ENCODE results near the gene BNC2.

BNC2 gene

DNA sequence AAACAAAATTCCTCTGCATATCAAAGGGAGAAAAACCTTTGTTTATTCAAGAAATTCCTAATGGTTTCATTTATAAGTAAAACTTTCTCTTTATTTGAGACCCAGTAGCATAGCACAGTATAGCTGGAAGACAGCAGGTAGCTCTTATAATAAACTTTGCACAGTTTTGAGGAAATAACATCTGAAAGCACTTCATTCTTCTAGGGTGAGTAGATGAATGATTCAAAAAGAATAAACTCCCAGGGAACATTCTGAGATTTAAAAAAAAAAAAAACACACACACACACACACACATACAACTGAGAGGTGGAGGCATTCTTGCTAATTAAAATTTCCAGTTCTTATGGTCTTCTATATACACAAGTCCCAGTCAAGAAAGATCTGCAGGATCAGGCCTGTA lies 197.3 kb downstream of the BNC2 start:
- no peak for DNase-seq (ENCODE audit: low read depth)

DNA sequence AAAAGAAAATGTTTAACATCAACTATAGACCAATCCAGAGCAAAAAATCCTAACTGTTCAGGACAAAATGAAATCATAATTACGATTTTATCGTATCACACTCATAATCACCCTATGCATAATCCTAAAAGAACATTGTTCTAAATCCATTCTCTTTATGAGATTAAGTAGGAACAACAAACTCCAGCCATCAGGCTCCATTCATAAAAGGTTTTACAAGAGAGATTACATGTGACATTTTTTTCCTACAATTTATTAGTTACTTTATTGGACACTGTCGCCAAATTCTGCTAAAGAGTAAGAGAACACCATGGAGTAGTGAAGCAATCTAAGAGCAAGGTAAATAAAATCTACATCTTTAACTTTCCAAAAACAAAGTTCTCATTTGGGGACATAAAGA lies 198.0 kb downstream of the BNC2 start:
- DNase-seq (ENCODE audit: low read depth) = no peak

DNA sequence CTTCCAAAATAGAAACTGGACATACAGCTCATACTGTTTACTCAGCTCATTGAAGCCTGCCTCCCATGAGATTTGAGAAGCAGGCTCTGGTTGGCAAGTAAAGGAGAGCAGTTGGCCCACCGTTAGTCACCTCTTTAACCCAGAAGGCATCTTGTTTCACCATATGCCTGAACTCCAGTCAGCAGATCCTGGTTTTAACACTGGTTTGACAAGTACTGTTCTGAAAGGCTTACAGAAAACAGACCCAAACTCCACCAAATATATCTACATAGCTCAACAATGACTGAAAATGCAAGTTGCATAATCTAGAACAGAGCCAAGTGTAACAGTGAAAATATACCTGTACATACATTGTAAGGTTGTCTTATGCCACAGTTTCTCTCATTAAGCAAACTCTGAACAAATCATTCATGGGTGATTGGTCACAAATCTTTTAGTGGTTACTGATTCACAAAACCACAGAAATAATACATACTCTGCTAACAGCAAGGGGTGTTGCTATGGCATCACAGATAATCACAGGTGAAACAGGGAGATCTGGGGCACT lies 198.8 kb downstream of the BNC2 start:
- no peak for DNase-seq (ENCODE audit: low read depth)

DNA sequence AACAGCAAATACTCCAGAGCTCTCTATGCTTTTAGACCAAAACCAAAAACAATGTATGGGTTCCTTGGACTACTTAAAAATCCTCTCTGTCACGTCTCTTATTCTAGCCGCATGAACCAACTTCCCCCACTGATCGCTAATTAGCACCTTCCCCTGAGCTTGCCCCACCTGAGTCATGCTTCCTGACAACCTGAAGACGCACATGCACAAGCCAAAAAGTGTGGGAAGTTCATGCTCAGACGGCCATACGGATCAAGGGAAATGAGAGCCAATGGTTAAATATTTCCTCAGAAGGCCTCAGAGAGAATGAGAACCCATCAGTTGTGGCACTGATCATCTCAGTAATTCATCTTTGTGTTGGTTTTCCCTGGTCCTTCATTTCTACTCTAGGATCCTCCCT lies 199.7 kb downstream of the BNC2 start:
- no peak for DNase-seq (ENCODE audit: low read depth)

DNA sequence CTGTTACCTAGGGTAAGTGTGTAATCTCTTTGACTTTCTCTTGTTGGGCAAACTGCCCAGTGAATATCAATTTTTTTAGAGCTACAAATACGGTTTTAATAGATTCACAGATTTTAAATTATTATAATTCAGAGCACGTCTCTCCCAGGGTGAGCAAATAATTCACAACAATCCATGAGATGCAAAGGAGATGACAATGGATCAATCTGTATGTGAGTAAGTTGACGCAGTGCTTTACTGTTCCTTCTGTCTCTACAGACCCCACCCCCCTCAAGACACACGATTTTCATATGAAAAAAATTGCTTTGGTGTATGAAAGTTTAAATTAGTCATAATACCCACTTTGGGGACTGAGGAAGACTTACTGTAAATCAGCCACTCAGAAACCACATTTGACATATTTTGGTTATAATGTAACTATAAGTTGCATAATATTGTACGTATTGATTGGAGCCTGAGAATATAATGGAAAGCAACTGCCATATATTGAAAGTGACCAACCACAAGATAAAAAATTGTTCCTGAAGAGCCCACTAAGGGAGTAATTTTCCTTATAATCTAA lies 201.7 kb downstream of the BNC2 start:
- DNase-seq (ENCODE audit: low read depth) = no peak

DNA sequence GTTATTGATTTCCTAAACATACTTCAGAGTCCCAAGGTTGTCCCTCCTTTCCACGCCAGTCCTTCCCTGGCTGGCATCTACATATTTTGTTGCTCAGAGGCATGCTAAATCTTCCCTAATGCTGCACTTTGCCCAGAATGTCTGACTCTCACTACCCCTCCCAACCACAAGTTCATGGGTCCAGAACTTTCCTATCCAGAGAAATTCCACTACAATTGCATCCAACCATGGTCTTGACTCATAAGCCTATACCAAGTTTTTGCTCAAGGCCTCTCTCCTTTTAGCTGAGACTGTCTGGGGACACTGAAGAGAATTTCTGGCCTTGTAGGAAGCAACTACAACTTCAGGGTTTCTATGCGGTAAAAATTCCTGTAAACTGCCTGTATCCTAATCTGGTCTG lies 206.3 kb downstream of the BNC2 start:
- no peak for DNase-seq (ENCODE audit: low read depth)

DNA sequence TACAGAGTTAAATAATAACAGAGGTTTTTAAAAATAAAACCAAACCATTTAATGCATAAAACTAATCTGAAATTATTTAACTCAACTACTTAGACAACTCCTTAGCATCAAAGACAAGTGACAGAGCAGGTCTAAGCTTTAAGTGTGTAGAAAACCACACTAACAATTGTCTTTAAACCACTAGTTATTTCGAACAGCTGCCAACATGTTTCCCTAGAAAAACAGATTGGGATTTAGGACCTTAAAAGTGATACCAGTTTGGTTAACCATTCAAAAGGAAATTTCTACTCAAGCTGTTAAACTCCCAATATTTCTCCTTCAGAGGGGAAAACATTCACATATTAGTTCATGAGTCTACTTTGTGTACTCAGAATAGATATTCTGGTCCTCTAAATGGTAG lies 208.7 kb downstream of the BNC2 start:
- DNase-seq (ENCODE audit: low read depth) = no peak

DNA sequence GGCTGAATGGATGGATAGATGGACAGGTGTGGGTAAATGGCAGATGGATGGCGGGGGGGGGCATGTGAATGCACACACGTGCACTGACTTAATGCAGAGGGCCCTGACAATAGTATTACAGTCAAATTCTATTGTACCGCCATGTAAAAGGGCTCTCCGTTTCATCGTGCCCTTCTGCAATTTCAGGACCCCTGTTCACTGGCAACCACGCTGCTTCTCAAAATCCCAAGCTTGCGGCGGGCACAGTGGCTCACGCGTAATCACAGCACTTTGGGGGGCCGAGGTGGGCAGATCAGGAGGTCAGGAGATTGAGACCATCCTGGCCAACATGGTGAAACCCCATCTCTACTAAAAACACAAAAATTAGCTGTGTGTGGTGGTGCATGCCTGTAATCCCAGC lies 211.4 kb downstream of the BNC2 start:
- DNase-seq (ENCODE audit: low read depth) = no peak

DNA sequence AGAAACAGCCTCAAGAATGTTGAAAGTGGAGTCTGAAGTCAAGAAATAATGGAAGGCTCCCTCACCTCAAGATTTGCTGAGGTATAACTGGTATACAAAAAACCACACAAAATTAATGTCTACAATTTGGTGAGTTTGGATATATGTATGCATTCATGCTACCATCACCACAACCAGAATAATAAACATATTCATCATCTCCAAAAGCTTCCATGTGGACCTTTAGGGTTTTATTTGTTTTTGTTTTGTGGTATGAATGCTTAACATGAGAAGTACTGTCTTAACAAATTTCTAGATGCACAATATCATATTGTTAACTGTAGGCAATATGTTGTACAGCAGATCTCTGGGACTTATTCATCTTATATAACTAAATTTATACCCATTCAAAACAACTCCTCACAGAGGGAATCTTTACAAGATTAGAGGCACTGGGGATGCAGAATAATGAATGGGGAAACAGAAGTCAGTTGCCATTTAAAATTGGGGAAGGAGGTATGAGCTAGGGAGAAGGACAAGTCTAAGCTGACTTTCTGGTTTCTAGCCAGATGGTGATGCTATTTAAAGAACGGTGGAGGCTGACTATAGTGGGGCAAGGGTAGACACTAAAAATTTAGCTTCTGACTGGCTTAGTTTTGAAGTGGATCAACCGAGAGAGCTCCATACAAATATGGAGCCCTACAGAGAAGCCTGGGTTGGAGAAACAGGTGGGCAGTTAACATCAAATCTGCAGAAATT lies 213.9 kb downstream of the BNC2 start:
- DNase-seq (ENCODE audit: low read depth) = no peak

DNA sequence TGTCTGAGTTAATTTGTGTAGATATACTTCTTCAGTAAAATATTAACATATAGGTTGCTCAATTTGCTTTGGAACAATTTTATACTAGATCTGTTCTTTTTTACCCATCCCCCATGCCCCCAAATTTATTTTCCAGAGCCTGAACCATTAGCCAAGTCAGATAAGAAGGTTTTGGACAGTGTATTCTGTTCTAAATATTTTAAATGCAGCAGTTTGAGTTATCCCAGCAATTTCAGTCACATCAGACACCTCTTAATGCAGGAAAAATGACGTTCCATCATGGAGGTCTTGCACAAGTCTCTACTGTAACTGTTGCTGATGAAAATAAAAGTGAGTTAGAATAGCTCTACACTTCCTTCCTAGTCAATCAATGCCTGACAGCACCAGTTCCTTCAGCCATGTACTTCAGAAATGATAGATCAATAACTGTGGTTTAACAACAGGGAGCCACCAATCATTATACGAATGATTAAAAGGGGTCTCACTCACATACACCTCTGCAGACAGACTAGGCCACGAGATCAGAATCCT lies 215.8 kb downstream of the BNC2 start:
- no peak for DNase-seq (ENCODE audit: low read depth)

DNA sequence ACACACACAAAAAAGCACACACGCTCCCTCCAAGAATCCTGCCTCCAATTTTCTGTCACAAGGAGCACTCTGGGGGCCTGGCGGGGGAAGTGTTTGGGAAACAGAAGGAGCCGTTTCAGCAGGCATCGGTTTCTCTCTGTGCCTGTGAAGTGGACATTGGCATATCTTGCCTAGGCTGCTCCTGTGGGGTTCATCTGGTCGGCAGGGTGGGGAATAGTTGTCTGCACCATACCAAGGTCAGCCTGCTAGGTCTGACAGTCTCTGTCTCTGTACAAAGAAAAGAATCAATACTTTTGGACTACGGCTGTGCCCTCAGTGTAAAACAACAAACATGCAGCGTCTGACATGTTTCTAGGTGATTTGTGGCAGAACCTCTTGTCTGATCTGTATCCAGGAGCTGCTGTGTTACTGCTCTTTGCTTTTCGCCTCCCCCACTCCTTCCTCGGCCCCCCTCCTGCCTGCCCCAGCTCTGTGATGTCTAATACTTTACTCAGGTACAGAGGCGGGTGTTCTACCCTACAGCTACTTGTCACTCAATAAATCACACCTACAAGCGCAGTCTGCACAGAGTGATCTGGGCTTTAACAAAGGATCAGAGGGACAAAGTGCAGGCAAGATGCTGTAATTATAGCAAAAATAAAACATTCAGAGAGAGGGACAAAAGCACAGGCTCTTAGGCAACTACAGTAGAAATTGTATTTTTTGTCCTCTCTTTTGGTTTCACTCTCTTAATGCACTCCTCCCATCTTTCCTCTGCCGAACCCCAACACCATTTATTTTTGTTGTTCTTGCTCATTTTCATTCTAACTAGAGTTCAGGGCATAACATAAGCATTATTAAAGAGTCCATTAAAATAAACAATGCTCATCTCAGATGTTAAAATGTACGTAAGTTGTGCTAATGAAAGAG lies 216.7 kb downstream of the BNC2 start:
- no peak for DNase-seq (ENCODE audit: low read depth)

DNA sequence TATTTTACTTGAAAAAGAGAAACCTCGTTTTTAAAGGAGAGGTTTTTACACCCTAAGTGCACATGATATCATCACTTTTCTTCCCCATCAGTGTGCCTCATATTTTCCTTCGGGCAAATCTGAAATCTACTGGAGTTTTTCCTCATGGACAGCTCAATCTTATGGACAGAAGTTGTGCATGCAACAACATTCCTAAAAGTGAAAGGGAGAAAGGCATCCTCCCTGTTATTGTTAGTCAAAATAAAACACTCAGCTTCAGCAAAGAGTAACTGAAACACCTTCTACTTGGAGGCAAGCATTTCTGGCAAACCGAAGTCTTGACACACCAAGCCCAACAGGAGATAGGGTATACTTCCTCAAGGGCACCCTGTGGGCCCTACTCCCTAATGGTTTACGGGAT lies 217.9 kb downstream of the BNC2 start:
- DNase-seq (ENCODE audit: low read depth) = no peak

DNA sequence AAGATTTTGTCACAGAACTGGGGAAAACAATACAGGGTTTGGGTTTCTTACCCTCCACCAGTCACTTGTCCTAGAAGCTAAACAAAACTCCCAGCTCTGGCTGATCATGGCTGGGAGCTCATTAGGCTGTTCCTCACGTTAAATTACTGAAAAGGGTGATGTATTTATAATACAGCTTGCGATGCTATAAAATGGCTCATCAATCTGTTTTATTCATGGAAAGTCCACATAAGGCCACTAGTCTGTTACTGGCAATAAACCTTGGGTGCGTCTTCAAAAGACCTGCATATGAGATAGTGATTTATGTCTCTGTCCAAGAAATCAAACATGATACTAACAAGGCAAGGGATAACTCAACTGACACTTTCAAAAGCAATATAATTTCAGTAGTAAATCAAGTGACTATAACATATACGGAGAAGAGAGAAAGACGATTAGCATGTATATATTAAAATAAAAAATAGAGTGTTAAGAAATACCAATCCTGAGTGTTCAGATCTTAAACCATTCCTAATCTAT lies 219.0 kb downstream of the BNC2 start:
- no peak for DNase-seq (ENCODE audit: low read depth)

DNA sequence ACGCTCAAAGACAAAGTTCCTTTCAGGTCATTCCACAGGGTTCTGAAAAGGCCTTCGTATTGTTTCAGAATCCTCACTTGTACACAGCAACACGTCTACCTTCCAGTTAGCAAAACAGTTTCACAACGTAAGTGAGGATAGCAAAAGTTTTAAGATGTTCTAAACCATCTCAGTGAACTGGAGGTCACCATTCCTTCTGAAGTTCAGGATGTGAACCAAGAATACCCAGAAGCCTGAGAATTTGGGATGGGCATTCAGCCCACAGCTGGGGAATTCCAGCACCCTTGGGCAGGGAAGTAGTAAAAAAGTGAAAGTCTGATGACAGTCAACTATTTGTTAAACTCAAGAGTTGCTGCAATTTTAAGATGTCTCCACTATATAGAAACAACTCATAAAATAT lies 224.5 kb downstream of the BNC2 start:
- no peak for DNase-seq (ENCODE audit: low read depth)

DNA sequence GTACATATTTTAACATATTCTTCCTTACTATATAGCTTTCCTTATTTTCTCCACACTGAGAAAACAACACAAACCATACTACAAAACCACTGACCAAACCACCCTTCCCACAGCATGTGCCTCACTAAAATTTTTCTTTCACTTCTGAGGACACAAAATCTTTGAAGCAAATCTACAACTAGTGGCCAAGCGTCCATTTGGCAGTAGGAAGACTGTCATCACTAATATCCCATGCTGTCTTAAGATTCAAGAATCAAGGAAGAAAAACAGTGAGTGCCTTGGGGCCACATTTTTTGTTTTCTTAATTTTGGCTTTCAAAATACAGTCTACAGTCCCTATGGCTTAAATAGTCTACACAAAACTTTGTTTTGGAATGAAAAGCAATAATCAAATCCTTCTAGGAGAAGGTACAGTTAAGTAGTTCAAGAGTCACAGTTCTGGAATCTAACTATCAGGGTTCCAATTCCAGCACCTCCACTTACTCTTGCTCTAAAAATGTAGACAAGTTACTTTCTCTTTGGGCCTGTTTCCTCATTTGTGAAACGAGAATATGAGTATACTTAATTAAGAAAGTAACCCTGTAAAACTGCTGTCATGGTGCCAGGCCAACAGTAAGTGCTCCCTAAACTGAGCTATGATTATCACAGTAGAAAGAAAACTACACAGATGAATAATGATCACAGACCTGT lies 227.9 kb downstream of the BNC2 start:
- DNase-seq (ENCODE audit: low read depth) = no peak

DNA sequence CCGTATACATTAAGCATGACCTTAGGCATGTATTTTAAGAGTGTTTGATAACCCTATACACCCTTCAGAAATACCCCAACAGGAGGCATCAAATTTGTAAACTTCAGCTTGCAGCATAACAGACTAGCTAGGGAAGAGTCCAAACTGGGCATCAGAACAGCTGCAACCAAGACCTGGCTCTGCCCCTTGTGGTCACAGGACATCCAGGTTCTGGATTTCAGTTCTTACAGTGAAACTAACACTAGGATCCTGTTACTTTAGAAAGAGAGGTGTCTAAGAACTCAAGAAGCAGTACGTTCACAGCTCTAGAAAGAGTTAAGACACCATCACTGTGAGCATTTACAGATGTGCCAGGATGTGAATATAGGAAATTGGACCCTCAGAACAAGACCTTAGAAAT lies 229.8 kb downstream of the BNC2 start:
- no peak for DNase-seq (ENCODE audit: low read depth)

DNA sequence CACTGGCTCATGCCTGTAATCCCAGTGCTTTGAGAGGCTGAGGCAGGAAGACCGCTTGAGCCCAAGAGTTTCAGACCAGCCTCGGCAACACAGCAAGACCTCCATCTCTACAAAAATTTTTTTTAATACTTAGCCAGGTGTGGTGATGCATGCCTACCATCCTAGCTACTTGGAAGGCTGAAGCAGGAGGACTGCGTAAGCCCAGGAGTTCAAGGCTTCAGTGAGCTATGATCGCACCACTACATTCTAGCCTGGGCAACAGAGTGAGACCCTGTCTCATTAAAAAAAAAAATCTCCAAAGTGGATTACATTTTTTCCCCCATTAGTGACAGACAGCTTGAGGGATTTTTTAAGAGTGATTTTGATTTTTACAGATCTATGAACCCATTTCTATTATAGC lies 230.8 kb downstream of the BNC2 start:
- no peak for DNase-seq (ENCODE audit: low read depth)

DNA sequence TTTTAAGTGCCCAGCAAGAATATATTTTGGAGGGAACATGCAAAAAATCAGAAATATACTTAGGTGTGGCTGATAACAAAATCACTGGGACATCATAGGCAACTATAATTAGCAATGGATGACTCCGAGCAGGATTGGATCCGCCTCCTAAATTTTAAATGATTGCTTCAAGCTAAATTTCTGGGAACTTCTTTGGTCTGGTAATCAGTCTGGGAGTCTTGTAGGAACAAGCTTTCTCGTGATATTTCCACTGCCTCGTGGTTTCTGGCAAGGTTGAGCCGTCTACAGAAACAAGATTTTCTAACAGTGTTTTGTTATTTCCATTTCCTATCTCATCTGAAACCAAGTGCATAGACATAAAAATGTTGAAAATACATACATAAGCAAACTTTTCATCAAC lies 232.6 kb downstream of the BNC2 start:
- DNase-seq (ENCODE audit: low read depth) = no peak

DNA sequence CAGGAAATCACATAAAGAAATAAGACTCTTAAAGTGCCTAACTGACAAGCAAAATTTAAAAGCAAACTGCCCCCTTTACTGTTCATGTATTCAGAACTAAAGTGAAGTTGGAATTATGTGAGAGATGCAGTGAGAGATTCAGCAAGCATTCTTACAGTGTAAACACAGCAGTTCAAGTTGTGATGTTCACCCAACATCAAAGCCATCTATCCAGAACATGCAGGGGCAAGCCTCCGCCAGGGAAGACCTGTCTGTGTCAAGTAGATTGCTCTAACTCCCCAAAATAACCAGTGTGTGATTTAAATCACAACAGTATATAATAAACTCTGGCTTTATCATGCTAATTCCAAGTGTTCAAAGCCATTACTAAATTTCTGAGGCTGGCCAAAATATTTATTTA lies 233.3 kb downstream of the BNC2 start:
- DNase-seq (ENCODE audit: low read depth) = no peak

DNA sequence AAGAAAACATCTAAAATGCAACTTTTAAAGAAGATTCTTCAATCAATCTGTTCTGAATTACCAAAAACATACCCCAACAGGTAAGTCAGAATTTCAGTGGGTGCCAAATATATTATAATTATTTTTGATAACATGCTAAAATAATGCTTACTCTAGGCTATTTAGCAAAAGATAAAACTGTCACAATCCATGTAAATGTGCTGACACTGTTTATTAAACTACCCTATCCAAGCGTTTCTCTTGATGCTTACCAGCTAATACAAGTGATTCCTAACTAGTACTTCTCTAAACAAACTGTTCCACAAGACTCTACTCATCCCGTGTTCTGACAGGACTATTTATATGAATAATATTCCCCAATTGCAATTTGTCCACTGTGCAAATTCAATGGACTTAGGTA lies 236.7 kb downstream of the BNC2 start:
- DNase-seq (ENCODE audit: low read depth) = no peak

DNA sequence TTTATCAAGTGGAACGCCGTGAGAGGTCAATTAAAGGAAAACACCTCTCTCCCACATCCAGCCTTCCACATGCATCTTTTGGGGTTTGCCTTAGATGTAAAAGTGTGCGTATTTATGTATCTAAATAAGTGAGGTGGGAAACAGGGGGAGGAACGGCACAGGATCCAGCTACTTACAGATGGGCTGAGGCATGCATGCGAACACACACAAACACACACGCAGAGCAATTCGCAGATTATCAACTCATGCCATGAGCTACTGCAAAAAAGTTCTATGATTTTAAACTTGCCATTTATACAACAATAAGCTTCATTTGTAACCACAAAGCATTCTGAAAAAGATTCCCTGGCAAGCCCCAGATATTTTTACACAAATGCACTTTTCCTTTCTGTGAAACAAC lies 242.1 kb downstream of the BNC2 start:
- DNase-seq (ENCODE audit: low read depth) = no peak

DNA sequence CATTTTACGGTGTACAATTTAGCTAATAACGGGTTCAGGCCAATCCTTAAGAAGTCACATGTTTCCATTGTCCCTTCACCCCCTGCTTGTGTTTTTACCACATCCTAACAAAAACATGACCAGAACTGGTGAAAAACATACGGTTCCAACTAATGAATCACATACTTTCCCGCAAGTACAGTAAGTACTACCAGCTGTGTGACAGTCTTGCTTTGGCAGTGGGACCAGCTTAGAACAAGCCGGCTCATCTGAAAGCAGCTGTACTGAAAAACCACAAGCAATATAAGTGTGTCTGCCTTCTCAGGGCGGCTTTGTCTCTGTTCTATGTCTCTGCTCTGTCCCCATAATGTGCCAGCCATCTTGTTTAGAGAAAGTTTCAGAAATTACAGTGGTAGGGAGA lies 242.5 kb downstream of the BNC2 start:
- DNase-seq (ENCODE audit: low read depth) = no peak

All from activated T-cell treated with anti-CD3 and anti-CD28 coated beads for 24 hours (primary cell).